ENCODE results near the gene TSPAN6. TPM values are rescaled to one million over a fixed set of nuclear protein-coding genes. Genes with fewer than 3 reads are reported as not detected.
A peak's percentile ranks its signal among the peaks of the same experiment; 100 is the strongest.

TSPAN6 gene
- total RNA-seq, 2 donors from 2014 or later, result 7.5 to 12.0 TPM

DNA sequence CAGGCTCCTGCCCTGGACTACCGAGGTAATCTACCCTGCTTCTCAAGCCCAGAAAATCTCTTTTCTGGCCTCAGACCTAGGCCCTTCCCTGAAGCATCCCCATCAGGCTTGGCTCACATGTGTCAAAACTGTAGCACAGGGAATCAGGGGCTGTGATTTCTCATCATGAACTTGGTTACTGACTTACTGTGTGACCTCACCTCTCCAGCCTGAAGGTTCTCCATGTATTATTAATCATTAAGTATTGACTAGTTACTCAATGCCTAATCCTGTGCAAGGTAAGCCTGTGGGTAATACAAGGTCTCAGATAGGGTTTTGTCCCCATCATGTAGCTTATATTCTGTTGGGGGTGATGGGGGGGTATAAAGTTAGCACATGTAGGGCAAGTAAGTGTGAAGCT lies 14.2 kb upstream of the TSPAN6 start:
- no peaks in the 10 kb centered on the region for H3K36me3 ChIP-seq
- DNase-seq (ENCODE audit: low spot score), result no peak
- TF ChIP-seq, protein P1, sequence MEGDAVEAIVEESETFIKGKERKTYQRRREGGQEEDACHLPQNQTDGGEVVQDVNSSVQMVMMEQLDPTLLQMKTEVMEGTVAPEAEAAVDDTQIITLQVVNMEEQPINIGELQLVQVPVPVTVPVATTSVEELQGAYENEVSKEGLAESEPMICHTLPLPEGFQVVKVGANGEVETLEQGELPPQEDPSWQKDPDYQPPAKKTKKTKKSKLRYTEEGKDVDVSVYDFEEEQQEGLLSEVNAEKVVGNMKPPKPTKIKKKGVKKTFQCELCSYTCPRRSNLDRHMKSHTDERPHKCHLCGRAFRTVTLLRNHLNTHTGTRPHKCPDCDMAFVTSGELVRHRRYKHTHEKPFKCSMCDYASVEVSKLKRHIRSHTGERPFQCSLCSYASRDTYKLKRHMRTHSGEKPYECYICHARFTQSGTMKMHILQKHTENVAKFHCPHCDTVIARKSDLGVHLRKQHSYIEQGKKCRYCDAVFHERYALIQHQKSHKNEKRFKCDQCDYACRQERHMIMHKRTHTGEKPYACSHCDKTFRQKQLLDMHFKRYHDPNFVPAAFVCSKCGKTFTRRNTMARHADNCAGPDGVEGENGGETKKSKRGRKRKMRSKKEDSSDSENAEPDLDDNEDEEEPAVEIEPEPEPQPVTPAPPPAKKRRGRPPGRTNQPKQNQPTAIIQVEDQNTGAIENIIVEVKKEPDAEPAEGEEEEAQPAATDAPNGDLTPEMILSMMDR (IDR thresholded peaks at IDR 0.05), result no peak
- H3K4me1 ChIP-seq, result peaks cover 0 to 3% of the 10 kb centered on the region in 2 donors
- H3K4me3 ChIP-seq, result no peak overlapping the region
- no peaks in the 10 kb centered on the region for H3K27me3 ChIP-seq
- peak overlapping the region; percentile 73 to 77 for H3K27ac ChIP-seq
- H3K9me3 ChIP-seq, result no peaks in the 10 kb centered on the region

DNA sequence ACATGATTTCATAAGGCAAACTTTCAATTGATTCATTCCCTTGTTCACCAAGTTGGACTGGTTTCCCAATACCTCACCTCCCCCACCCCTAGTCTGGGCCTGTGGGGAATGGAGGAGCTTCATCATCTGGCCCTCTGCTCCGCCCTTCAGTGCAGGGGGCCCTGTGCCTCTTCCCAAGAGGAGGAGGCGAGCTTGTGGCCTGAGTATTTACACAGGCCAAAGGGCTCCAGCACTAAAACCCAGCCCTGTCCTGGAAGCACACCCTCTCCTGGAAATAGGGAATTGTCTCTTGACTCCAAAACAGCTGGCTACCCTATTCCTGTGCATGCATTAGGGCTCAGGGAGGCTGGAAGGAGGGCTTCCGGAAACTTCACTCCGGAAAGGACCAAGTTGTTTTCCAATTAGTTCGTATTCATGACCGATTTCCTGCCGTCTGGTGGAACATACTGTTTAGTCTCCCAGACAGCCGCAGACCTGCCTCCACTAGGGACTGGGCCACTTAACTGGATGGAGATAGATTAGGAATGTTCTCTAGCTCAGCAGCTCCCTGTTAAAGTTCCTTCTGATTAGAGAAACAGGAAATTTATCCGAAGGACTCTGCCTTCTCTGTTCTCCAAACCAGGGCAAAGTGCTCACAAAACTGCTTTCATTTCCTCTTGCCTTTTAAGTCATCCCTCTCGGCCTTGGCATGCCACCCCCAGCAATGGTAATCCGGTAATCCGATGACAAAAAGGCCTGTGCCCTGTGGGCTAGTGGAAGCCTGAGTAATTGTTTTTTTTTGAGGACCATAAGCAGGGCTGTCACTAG lies 13.1 kb upstream of the TSPAN6 start:
- Histone ChIP-seq H3K9me3 (no peaks in the 10 kb centered on the region), H3K27me3 (no peaks in the 10 kb centered on the region), H3K4me1 (peaks cover 0 to 3% of the 10 kb centered on the region in 2 donors), H3K36me3 (no peaks in the 10 kb centered on the region), H3K27ac (peak overlapping the region; percentile 73 to 77), H3K4me3 (no peak overlapping the region)
- DNase-seq (ENCODE audit: low spot score), result peak; percentile 83
- TF ChIP-seq, protein P1 (IDR thresholded peaks at IDR 0.05), result no peak

DNA sequence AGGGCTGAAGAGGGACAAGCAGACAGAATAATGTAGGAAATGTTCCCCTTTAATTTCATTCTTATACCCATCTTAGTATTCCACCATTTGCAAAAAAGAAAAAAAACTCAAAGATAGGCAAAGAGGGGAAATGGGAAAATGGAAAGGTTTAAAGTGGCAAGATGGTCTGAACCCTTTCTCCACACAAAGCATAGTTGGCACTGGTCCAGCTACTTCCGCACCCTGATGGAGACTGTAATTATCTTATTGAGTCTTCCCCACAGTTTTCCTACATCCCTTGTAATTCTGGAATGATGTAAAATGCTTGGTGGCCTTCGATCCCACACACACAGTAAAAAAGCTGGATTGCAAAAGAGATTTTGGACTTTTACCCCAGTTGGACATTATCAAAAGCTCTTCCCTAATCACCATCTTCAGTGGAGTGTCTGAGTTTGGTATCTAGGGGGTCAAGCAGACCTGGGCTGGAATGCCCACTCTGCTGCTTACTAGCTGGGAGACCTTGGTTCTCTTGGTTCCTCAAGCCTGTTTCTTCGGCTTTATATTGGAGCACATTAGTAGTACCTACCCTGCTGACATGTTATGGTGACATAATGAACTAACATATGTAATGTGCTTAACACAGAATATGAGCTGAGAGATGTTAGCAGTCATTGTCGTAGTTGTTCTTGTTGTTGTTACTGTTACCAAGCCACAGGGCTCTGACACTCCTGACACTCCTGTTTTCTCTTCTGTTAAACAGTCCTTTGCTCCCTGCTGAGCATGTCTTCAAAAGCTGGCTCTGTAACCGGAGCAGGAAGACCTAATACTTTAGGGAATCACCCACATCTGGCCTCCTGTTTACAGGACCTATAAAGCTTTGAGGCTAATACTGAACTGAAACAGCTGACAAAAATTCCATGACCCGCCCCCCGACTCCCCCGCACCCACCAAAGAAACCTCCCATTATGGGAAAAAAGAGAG lies 12.1 kb upstream of the TSPAN6 start:
- H3K9me3 ChIP-seq, result no peaks in the 10 kb centered on the region
- DNase-seq (ENCODE audit: low spot score), result no peak
- H3K27ac ChIP-seq, result peak overlapping the region; percentile 63 to 77
- no peaks in the 10 kb centered on the region for H3K36me3 ChIP-seq
- no peak overlapping the region for H3K4me3 ChIP-seq
- H3K27me3 ChIP-seq, result no peaks in the 10 kb centered on the region
- H3K4me1 ChIP-seq, result peaks cover 0 to 3% of the 10 kb centered on the region in 2 donors
- TF ChIP-seq, protein P1 (IDR thresholded peaks at IDR 0.05), result no peak

DNA sequence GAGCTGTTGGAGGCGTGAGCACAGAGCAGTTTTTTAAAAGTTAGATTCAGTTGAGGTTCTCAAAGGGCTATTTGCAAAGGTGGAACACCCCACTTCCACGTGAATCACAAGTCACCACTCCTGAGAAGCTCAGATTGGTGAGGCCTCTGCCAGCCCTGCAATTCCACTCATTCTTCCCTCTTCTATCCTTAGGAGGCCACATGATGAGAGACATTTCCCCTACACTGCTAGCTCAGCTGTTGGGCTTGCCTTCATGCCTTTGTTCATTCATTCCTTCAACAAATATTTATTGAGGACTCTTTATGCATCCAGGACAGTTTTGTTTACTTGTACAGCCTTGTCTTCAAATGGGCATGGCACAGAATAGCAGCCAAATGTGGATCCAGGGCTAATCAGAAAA lies 11.1 kb upstream of the TSPAN6 start:
- TF ChIP-seq, protein P1 (IDR thresholded peaks at IDR 0.05), result no peak
- Histone ChIP-seq H3K4me1 (peaks cover 0 to 3% of the 10 kb centered on the region in 2 donors), H3K27ac (peak overlapping the region; percentile 63 to 77), H3K27me3 (no peaks in the 10 kb centered on the region), H3K4me3 (no peak overlapping the region), H3K9me3 (no peaks in the 10 kb centered on the region), H3K36me3 (no peaks in the 10 kb centered on the region)
- DNase-seq (ENCODE audit: low spot score), result no peak

DNA sequence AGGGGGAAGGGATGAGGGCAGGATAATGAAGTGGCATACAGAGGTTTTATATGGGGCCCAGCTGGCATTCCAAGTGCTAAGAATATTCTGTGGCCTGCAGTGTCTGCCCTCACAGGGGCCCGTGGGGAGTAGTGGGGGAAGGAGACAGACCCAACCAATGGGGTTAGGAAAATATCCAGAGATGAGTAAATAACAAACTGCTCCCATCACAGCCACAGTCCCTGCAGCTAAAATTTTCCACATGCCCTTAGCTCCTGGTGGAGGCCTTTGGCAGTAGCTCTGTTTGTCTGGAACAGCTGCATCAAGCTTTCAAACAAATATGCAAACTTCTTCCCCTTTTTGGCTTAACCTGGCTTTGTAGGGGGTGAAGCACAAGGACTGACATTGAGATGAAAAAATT lies 10.5 kb upstream of the TSPAN6 start:
- H3K9me3 ChIP-seq, result no peaks in the 10 kb centered on the region
- H3K36me3 ChIP-seq, result no peaks in the 10 kb centered on the region
- H3K27me3 ChIP-seq, result no peaks in the 10 kb centered on the region
- TF ChIP-seq, protein P1 (IDR thresholded peaks at IDR 0.05), result no peak
- peak overlapping the region; percentile 63 to 77 for H3K27ac ChIP-seq
- peaks cover 0 to 3% of the 10 kb centered on the region in 2 donors for H3K4me1 ChIP-seq
- DNase-seq (ENCODE audit: low spot score), result no peak
- no peak overlapping the region for H3K4me3 ChIP-seq

Measured in right atrium auricular region (tissue), 2 donors.